BJ (cell line): ENCODE data around the gene SNX14. TPM values are rescaled to one million over a fixed set of nuclear protein-coding genes. Genes with fewer than 3 reads are reported as not detected.
"Not testable (repeated sequence)": the region's sequence is repeated elsewhere in the genome, so short reads cannot be mapped to it uniquely, and the experiment has no call there.

ENCODE experiments used
- CTCF ChIA-PET: fragments of 350-600 bp; formaldehyde crosslinking; extraction: SDS; loops from one replicate; lab custom pipeline; 2021; ENCODE audit warnings: antibody characterized with exemption, inconsistent platforms; lab: Yijun Ruan, JAX
- POLR2A ChIA-PET: fragments of 300-600 bp; sonication (Branson Sonifier 250); formaldehyde crosslinking; extraction: SDS; loops from one replicate; lab custom pipeline; 2021; ENCODE audit warnings: antibody characterized with exemption; lab: Charles Lee
- DNase-seq: peaks from one replicate; pipeline ENCODE4 v3.0.0-alpha.2; 2011; ENCODE audit warnings: low read depth
- H3K27me3 ChIP-seq: 2 replicates; pipeline ENCODE4 v1.6.0; 2011; ENCODE audit warnings: low read length; ENCODE audit not compliant: control insufficient read depth, insufficient read depth
- H3K36me3 ChIP-seq: 2 replicates; pipeline ENCODE4 v1.5.1; 2011; ENCODE audit warnings: low read length; ENCODE audit not compliant: control insufficient read depth, insufficient read depth
- H3K4me3 ChIP-seq: 2 replicates; pipeline ENCODE4 v1.5.1; 2011; ENCODE audit warnings: low read depth, mild to moderate bottlenecking, control low read depth, low read length
- polyA plus RNA-seq: library from polyadenylated mRNA; depleted of rRNA; stranded (reverse); fragments of >200 nt; gene quantifications from 2 replicates; pipeline ENCODE4 v1.2.3, GENCODE V29; 2011
- TF ChIP-seq, protein P1 (sequence below): IDR thresholded peaks from 2 replicates; pipeline ENCODE4 v1.5.1; 2011; ENCODE audit warnings: low read depth, mild to moderate bottlenecking, control low read depth, inconsistent platforms, low read length, moderate library complexity; ENCODE audit not compliant: insufficient read depth

The SNX14 gene
- polyA plus RNA-seq, 1 experiment: 36.2 TPM

DNA sequence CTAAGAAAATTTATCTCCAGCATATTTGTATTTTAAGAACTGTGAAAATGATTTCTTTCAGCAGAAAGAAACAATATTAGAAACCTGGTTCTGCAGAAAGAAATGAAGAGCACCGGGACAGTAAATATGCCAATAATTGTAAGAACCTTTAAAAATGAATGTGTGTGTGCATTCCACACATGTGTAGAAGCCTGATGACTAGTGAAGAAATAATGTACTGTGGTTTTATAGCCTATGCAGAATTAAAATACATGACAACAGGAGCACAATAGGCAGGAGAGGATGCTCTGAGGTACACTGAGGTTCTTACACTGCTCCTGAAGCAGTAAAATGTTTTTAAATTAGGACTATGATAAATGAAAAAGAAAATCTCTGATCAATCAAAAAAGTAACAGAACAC, 48.9 kb downstream of the SNX14 start:
- DNase-seq: no peak
- POLR2A ChIA-PET: no interaction called here
- no peak overlapping the region for H3K4me3 ChIP-seq
- H3K36me3 ChIP-seq: no peaks in the 10 kb centered on the region; the same call in 1 of the 2 replicates
- no peaks in the 10 kb centered on the region for H3K27me3 ChIP-seq
- CTCF ChIA-PET: no interaction called here
- TF ChIP-seq, protein P1, sequence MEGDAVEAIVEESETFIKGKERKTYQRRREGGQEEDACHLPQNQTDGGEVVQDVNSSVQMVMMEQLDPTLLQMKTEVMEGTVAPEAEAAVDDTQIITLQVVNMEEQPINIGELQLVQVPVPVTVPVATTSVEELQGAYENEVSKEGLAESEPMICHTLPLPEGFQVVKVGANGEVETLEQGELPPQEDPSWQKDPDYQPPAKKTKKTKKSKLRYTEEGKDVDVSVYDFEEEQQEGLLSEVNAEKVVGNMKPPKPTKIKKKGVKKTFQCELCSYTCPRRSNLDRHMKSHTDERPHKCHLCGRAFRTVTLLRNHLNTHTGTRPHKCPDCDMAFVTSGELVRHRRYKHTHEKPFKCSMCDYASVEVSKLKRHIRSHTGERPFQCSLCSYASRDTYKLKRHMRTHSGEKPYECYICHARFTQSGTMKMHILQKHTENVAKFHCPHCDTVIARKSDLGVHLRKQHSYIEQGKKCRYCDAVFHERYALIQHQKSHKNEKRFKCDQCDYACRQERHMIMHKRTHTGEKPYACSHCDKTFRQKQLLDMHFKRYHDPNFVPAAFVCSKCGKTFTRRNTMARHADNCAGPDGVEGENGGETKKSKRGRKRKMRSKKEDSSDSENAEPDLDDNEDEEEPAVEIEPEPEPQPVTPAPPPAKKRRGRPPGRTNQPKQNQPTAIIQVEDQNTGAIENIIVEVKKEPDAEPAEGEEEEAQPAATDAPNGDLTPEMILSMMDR: no peak

GRCh38 chr6:85537055-85537494, 56.6 kb downstream of the SNX14 start:
- H3K27me3 ChIP-seq: no peaks in the 10 kb centered on the region
- POLR2A ChIA-PET: no interaction called here
- no peak overlapping the region for H3K4me3 ChIP-seq

GRCh38 chr6:85524281-85524680, 69.4 kb downstream of the SNX14 start:
- H3K4me3 ChIP-seq, DNase-seq, H3K36me3 ChIP-seq, POLR2A ChIA-PET, H3K27me3 ChIP-seq: not testable (repeated sequence)
- CTCF ChIA-PET: interaction anchor here (3.8 kb wide), 1 partner anchor 41 kb away, joined by 17 read pairs; no protein-coding TSS in a partner anchor

More at GRCh38 chr6:85537055-85537494, 56.6 kb downstream of the SNX14 start:
- no peak for DNase-seq
- no peaks in the 10 kb centered on the region; the same call in none of the 2 replicates for H3K36me3 ChIP-seq
- TF ChIP-seq, protein P1: peak; percentile 36
- CTCF ChIA-PET: interaction anchor here (0.6 to 2.5 kb wide), 19 partner anchors 10 to 210 kb away, joined by 3 to 11 read pairs (median 4); no protein-coding TSS in a partner anchor

DNA sequence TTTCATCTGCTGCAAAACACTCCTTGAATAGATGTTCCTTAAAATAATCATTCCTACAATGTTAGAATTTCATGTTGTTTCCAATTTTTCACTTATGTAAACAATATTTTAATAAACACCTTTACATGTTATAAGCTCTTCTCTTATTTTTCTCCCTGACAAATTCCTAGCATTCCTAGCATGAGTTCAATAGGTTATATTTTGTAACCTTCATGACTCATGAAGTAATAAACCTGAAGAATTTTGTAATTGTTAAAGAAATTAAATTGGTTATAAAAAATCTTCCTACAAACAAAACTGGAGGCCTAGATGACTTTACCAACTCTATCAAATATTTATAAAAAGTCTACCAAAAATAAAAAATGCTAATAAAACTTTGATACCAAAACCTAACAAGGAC, 77.5 kb downstream of the SNX14 start:
- Histone ChIP-seq H3K27me3 (no peaks in the 10 kb centered on the region), H3K36me3 (peaks cover 4% of the 10 kb centered on the region), H3K4me3 (no peak overlapping the region)
- TF ChIP-seq, protein P1: no peak
- POLR2A ChIA-PET: no interaction called here
- CTCF ChIA-PET: interaction anchor here (1.0 kb wide), 1 partner anchor 10 kb away, joined by 3 read pairs; no protein-coding TSS in a partner anchor
- DNase-seq: peak; percentile 19

DNA sequence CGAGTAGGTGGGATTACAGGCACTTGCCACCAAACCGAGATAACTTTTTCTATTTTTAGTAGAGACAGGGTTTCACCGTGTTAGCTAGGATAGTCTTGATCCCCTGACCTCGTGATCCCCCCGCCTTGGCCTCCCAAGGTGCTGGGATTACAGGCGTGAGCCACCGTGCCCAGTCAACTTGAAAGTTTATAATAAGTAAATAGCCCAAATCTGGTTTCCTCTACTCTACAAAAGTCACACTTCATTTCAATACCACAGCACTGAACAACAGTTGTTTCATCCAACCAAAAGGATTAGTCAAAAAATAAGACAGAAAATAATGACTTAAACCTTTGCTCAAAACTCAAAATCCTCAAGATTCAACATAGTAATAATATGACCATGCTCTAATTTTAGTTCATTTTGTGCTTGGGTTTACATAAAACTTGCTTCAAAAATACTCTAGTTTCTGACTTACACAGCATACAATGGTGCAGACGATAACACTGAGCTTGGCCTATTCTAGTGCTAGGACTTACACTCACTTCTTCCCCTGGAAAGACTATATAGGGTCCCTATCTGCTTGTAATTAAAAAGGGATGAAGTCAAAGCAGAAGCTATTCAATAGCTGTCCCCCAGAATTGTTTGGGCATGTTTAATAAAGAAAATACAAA, 87.1 kb downstream of the SNX14 start:
- POLR2A ChIA-PET: interaction anchor here (0.6 kb wide), 1 partner anchor 599 kb away, joined by 4 read pairs; no protein-coding TSS in a partner anchor

More for the DNA sequence above, 87.1 kb downstream of the SNX14 start:
- CTCF ChIA-PET: interaction anchor here (0.7 kb wide), 1 partner anchor 10 kb away, joined by 3 read pairs; no protein-coding TSS in a partner anchor
- H3K27me3 ChIP-seq: no peaks in the 10 kb centered on the region
- TF ChIP-seq, protein P1: no peak
- no peaks in the 10 kb centered on the region for H3K36me3 ChIP-seq
- H3K4me3 ChIP-seq: no peak overlapping the region
- DNase-seq: no peak
